H1 (cell line): Measurements from ENCODE around the gene KLRD1. TPM values are rescaled to one million over a fixed set of nuclear protein-coding genes. Genes with fewer than 3 reads are reported as not detected.

Experiments used
- BRCA1 ChIP-seq: IDR thresholded peaks from 2 replicates; pipeline ENCODE4 v1.6.1; 2012; ENCODE audit warnings: low read depth, low read length, improper control_type of control experiment
- CTCF ChIP-seq, 3 experiments: IDR thresholded peaks; 1 replicate in 2 of 3; 2 replicates in 1 of 3; pipeline versions ENCODE4 v1.5.1 to v1.6.1; 2011; ENCODE audit warnings: low read length in 3 of 3, mild to moderate bottlenecking in 3 of 3, inconsistent platforms in 2 of 3, low read depth in 1 of 3, moderate library complexity in 1 of 3; ENCODE audit not compliant: insufficient read depth in 1 of 3; ENCODE audit errors: control extremely low read depth in 1 of 3
- GTF2F1 ChIP-seq: IDR thresholded peaks from 2 replicates; pipeline ENCODE4 v1.6.1; 2012; ENCODE audit warnings: low read depth, low read length, improper control_type of control experiment, borderline replicate concordance
- RBBP5 ChIP-seq: IDR thresholded peaks from 2 replicates; pipeline ENCODE4 v1.7.1; 2012; ENCODE audit warnings: low read depth, mild to moderate bottlenecking, inconsistent platforms, low read length, moderate library complexity, borderline replicate concordance
- polyA plus RNA-seq, 7 experiments: library from polyadenylated mRNA; depleted of rRNA in 3 of 7; stranded (reverse) in 5 of 7; unstranded in 2 of 7; fragments of >200 nt in 5 of 7; fragments of 200-250 nt in 2 of 7; gene quantifications; 1 replicate in 5 of 7; 2 replicates in 1 of 7; 4 replicates in 1 of 7; pipeline versions ENCODE4 v1.2.1 to v1.2.3, GENCODE V29; 2011 to 2013; ENCODE audit warnings: missing spikeins in 2 of 7, mixed read lengths in 2 of 7
- total RNA-seq: library from RNA; stranded (reverse); fragmentation: NEBNext Ultra II Directional; extraction: Animal tissue kit (Norgen Biotek cat#: 25700); gene quantifications from 2 replicates; pipeline ENCODE4 v1.2.1, GENCODE V29; 2021

Gene KLRD1
- total and polyA plus RNA-seq, 2 of the 8 experiments (the other 6 are each of a cell fraction or from before 2014, with no cell fraction given) = under 0.01 to 0.06 TPM

- TF ChIP-seq CTCF (IDR thresholded peaks at IDR 0.05; ENCODE audit: control extremely low read depth in 1 of 3, insufficient read depth in 1 of 3, low read depth in 1 of 3, low read length in 3 of 3) (no peak), RBBP5 (no peak), GTF2F1 (no peak), BRCA1 (no peak)
These were observed 16.6 kb upstream of the KLRD1 start (continued) for GRCh38 chr12:10291030-10291429.
